Measurements from ENCODE around the gene GON7.
"Not testable (repeated sequence)": the region's sequence is repeated elsewhere in the genome, so short reads cannot be mapped to it uniquely, and the experiment has no call there.

DNA sequence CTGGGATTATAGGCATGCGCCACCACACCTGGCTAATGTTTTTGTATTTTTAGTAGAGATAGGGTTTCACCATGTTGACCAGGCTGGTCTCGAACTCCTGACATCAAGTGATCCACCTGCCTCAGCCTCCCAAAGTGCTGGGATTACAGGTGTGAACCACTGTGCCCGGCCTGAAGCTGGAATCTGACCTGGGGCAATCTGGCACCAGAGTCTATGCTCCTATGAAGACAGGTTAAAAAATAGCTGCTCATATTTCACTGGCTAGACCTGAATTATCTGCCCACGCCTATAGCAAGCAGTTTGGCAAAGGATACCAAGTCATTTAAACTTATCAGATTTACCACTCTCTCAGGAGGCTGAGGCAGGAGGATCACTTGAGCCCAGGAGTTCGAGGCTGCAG lies 32.1 kb downstream of the GON7 start:
- TF ChIP-seq, protein P1, sequence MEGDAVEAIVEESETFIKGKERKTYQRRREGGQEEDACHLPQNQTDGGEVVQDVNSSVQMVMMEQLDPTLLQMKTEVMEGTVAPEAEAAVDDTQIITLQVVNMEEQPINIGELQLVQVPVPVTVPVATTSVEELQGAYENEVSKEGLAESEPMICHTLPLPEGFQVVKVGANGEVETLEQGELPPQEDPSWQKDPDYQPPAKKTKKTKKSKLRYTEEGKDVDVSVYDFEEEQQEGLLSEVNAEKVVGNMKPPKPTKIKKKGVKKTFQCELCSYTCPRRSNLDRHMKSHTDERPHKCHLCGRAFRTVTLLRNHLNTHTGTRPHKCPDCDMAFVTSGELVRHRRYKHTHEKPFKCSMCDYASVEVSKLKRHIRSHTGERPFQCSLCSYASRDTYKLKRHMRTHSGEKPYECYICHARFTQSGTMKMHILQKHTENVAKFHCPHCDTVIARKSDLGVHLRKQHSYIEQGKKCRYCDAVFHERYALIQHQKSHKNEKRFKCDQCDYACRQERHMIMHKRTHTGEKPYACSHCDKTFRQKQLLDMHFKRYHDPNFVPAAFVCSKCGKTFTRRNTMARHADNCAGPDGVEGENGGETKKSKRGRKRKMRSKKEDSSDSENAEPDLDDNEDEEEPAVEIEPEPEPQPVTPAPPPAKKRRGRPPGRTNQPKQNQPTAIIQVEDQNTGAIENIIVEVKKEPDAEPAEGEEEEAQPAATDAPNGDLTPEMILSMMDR (IDR thresholded peaks at IDR 0.05): not testable (repeated sequence)
- TF ChIP-seq POLR2A (IDR thresholded peaks at IDR 0.05): not testable (repeated sequence)
